Adipocyte (in vitro differentiated cells): Measurements from ENCODE around the gene CMTR1.

Experiments
- DNase-seq: peaks from one replicate; pipeline ENCODE4 v3.0.0-alpha.2; 2015; ENCODE audit warnings: low read depth
- H3K27me3 ChIP-seq: replicated peaks from 2 replicates; pipeline ENCODE4 v1.7.0; 2013; ENCODE audit warnings: mild to moderate bottlenecking, low read length, moderate library complexity; ENCODE audit not compliant: control insufficient read depth, insufficient read depth
- H3K36me3 ChIP-seq: 2 replicates; pipeline ENCODE4 v1.7.0; 2013; ENCODE audit warnings: low read length, mild to moderate bottlenecking, moderate library complexity; ENCODE audit not compliant: control insufficient read depth, insufficient read depth, severe bottlenecking
- H3K4me1 ChIP-seq: 2 replicates; pipeline ENCODE4 v1.7.0; 2013; ENCODE audit warnings: mild to moderate bottlenecking, low read length, moderate library complexity; ENCODE audit not compliant: control insufficient read depth, insufficient read depth
- H3K4me3 ChIP-seq: 2 replicates; pipeline ENCODE4 v1.7.0; 2013; ENCODE audit warnings: mild to moderate bottlenecking, low read length, moderate library complexity
- H3K9ac ChIP-seq: 2 replicates; pipeline ENCODE4 v1.7.0; 2013; ENCODE audit warnings: mild to moderate bottlenecking, low read length, moderate library complexity
- H3K9me3 ChIP-seq: 2 replicates; pipeline ENCODE4 v1.7.0; 2013; ENCODE audit warnings: mild to moderate bottlenecking, low read length, moderate library complexity; ENCODE audit not compliant: control insufficient read depth

Gene CMTR1

DNA sequence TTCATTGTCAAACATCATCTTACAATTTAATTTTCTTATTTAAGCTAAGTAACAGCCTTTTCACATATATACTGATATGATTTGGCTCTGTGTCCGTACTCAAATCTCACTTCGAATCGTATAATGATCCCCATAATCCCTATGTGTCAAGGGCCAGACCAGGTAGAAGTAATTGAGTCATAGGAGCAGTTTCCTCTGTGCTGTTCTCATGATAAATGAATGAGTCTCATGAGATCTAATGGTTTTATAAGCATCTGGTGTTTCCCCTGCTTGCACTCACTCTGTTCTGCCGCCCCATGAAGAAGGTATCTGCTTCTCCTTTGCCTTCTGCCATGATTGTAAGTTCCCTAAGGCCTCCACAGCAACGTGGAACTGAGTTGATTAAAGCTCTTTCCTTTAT is 25.1 kb upstream of the CMTR1 start:
- Histone ChIP-seq H3K4me1 (no peaks in the 10 kb centered on the region), H3K9me3 (no peaks in the 10 kb centered on the region)

DNA sequence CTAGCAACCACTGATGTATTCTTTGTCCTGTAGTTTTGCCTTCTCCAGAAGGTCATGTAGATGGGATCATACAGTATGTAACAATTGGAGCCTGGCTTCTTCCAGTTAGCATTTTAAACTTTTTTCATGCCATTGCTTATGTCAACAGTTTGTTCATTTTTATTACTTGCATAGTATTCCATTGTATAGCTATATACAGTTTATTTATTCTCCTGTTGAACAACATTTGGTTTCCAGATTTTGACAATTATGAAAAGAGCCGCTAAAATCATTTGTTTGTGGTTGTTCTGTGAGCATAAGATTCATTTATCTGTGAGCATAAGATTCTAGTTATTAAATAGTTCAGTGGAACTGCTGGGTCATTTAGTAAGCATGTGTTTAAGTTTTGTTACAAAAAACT is 23.5 kb upstream of the CMTR1 start:
- no peak for DNase-seq
- Histone ChIP-seq H3K4me1 (no peaks in the 10 kb centered on the region), H3K36me3 (no peaks in the 10 kb centered on the region), H3K9ac (no peak overlapping the region), H3K4me3 (no peak overlapping the region), H3K27me3 (no peaks in the 10 kb centered on the region), H3K9me3 (no peaks in the 10 kb centered on the region)

More for the DNA sequence above, 25.1 kb upstream of the CMTR1 start:
- Histone ChIP-seq H3K9ac (no peak overlapping the region), H3K36me3 (no peaks in the 10 kb centered on the region), H3K4me3 (no peak overlapping the region), H3K27me3 (no peaks in the 10 kb centered on the region)
- no peak for DNase-seq

DNA sequence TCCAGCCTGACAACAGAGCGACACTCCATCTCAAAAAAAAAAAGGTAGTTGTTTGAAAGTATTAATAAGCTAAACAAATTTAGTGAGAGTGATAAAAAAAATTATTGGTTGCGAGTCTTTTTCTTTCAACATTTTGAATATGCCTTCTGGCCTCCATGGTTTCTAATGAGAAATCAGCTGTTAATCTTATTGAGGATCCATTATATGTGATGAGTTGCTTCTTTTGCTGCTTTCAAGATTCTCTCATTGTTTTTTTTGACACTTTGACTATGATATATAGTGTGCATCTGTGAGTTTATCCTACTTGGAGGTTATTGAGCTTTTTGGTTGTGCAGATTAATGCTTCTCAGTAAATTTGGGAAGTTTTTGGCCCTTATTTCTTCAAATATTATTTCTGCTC is 15.6 kb upstream of the CMTR1 start:
- DNase-seq = no peak
- H3K27me3 ChIP-seq = no peaks in the 10 kb centered on the region
- H3K9me3 ChIP-seq = peaks cover 9% of the 10 kb centered on the region
- H3K4me1 ChIP-seq = no peaks in the 10 kb centered on the region
- no peaks in the 10 kb centered on the region for H3K36me3 ChIP-seq
- H3K4me3 ChIP-seq = no peak overlapping the region
- H3K9ac ChIP-seq = no peak overlapping the region

DNA sequence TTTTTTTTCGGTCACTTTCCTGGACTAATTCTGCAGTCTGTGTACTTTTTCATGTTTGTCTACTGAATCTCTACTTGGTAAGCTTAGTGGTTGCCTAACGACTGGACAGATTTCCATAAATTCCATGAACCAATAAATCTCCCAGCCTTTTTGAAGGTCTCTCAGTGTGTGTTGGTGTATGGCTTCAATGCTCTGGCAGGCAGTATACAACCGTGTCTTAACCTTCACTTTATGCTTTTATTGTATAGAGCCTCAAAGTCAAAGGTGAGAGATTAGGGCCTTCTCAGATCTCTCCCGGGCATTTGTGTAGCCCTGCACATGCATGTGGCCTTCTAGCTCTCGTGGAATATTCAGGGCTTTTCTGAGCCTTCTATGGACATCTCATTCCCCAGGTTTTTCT is 14.3 kb upstream of the CMTR1 start:
- Histone ChIP-seq H3K9ac (no peak overlapping the region), H3K4me1 (no peaks in the 10 kb centered on the region), H3K36me3 (no peaks in the 10 kb centered on the region), H3K9me3 (peaks cover 9% of the 10 kb centered on the region), H3K27me3 (no peaks in the 10 kb centered on the region), H3K4me3 (no peak overlapping the region)
- DNase-seq = no peak

DNA sequence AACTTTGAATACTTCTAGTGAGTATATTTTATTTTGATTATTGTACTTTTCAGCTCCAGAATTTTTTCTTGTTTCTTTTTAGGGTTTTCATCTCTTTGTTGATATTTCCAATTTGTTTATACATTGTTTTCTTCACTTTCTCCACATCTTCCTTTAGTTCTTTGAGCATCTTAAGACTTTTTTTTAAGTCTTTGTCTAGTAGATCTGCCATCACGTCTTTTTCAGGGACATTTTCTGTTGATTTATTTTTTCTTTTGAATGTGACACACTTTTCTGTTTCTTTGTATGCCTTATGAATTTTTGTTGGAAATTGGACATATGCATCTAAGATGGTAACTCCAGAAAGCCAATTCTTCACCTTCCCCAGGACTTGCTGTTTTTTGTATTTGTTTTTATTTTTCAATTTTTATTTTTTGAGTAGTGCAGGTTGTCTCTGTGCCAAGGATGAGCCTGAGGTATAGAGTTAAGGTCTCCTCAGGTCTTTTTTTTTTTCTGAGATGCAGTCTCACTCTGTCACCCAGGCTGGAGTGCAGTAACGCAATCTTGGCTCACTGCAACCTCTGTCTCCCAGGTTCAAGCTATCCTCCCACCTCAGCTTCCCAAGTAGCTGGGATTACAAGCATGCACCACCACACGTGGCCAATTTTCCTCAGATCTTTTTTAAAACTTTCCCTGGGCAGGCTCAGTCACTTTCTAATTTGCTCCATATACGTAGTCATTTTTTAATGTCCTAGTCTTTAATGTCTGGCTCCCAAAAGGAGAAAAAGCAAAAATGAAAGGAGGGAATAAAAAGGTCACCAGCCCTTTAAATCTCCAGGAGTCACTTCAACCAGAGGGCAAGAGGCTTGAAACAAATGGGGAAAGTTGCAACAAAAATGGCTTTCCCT is 6.7 kb upstream of the CMTR1 start:
- Histone ChIP-seq H3K4me3 (no peak overlapping the region), H3K36me3 (no peaks in the 10 kb centered on the region), H3K27me3 (no peaks in the 10 kb centered on the region), H3K9ac (no peak overlapping the region), H3K9me3 (no peaks in the 10 kb centered on the region), H3K4me1 (no peaks in the 10 kb centered on the region)
- no peak for DNase-seq

DNA sequence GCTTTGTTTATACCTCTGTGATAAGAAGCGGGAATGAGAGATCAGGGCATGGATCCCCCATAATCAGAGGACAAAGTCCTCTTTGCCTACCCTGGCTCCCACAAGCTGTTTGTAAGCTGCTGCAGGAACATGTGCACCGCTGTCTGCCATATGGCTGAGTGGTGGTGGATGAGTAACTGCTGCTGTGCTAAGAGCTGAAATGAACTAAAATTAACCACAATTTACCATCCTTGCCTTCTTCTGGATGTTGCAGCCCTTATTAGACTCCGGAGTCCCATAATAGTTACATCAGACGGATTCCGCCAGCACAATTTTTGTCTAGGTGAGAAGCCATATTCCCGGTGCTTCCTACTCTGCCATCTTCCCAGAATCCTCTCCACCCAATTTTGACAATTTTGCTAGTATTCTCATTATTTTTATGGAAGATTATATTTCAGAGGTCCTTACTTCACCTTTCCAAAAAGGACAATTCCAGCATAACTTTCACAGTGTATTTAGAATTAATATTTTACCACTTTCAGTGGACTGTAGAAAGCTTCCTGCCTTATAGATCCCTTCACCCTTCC is 6.0 kb upstream of the CMTR1 start:
- no peak for DNase-seq
- no peak overlapping the region for H3K4me3 ChIP-seq
- H3K9me3 ChIP-seq = no peaks in the 10 kb centered on the region
- no peaks in the 10 kb centered on the region for H3K4me1 ChIP-seq
- H3K9ac ChIP-seq = no peak overlapping the region
- no peaks in the 10 kb centered on the region for H3K36me3 ChIP-seq
- no peaks in the 10 kb centered on the region for H3K27me3 ChIP-seq

DNA sequence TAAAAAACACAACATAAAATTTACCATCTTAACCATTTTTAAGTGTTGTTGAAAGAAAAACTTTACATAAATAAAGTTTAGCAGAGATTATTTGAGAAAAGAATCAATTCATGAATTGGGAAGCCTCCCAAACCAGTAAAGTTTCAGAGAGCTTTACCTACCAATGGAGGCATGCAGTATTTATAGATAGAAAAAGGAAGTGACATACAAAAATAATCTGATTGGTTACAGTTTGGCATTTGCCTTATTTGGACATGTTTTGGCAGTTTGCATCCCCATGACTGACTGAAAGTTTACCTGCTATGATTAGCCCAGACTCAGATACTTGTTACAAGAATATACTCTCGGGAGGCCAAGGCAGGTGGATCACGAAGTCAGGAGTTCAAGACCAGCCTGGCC is 3.7 kb upstream of the CMTR1 start:
- no peak overlapping the region for H3K9ac ChIP-seq

DNA sequence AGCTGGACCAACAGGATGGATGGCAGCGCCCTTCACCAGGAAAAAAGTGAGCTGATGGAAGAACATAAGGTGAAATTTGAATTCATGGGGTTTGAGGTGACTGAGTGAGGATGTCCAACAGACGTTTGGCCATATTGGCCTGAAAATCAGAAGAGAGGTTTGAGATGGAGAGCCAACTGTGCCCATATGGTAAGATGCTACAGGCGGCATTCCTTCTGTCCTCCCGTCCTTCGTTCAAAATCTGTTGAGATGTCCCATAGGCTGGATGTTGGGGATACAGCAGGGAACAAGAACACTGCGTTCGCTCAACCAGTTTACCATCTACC is 468 bp upstream of the CMTR1 start:
- no peaks in the 10 kb centered on the region for H3K27me3 ChIP-seq
- H3K9me3 ChIP-seq = no peaks in the 10 kb centered on the region
- peaks cover 22% of the 10 kb centered on the region for H3K4me1 ChIP-seq
- no peak for DNase-seq
- H3K9ac ChIP-seq = peak overlapping the region; percentile 90
- H3K4me3 ChIP-seq = peak overlapping the region; percentile 92
- H3K36me3 ChIP-seq = peaks cover 12% of the 10 kb centered on the region

More for the DNA sequence above, 3.7 kb upstream of the CMTR1 start:
- Histone ChIP-seq H3K36me3 (no peaks in the 10 kb centered on the region), H3K9me3 (no peaks in the 10 kb centered on the region), H3K4me1 (peaks cover 12% of the 10 kb centered on the region), H3K4me3 (no peak overlapping the region), H3K27me3 (no peaks in the 10 kb centered on the region)
- no peak for DNase-seq

DNA sequence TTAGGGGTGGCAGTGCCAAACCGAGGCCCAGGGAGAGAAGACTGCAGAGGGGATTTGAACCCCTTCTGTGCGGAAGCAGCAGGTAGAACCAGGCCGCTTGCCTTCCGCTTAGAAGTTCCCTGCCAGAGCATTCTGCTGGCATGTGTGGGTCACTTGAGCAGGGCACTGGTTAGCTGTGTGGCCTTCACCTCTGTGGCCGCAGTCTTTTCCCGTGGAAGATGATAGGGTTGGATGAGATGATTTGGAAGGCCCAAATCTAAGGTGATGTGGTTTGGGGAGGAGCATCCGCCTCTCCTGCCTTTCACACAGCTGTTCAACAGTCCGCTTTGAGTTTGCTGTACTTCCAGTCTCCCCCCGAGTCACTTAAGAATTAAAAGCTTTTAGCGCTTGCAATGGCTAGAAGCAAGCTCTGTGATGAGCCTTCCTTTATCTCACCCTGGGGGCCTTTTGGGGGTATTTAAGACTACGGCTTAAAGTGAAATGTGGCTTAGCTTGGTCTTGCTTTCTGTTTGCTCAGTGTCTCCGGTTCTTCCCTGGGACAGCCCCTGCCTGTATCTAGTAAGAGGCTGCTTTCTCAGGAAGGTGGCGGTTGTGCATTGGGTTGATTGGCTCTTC is 743 bp downstream of the CMTR1 start:
- Histone ChIP-seq H3K4me3 (peak overlapping the region; percentile 92), H3K36me3 (peaks cover 21% of the 10 kb centered on the region), H3K4me1 (peaks cover 22% of the 10 kb centered on the region), H3K9me3 (no peaks in the 10 kb centered on the region), H3K9ac (peak overlapping the region; percentile 90), H3K27me3 (no peaks in the 10 kb centered on the region)
- peak; percentile 50 for DNase-seq

DNA sequence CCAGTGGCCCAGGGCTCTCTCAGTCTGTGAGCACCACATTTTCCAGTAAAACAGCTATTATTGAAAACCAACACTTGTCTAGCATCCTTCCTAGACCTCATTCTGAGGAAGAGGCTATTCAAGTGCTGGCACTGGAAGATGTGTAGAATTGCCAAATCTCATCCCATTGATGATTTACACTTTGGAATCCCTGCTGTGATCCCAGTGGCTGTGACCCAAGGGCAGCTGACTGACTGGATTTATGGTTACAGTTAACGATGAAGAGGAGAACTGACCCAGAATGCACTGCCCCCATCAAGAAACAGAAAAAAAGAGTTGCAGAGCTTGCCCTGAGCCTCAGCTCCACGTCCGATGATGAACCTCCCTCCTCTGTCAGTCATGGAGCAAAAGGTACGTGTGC is 2.4 kb downstream of the CMTR1 start:
- Histone ChIP-seq H3K9ac (peak overlapping the region; percentile 6), H3K4me3 (no peak overlapping the region), H3K9me3 (no peaks in the 10 kb centered on the region), H3K4me1 (peaks cover 22% of the 10 kb centered on the region), H3K36me3 (peaks cover 28% of the 10 kb centered on the region), H3K27me3 (no peaks in the 10 kb centered on the region)
- DNase-seq = no peak

DNA sequence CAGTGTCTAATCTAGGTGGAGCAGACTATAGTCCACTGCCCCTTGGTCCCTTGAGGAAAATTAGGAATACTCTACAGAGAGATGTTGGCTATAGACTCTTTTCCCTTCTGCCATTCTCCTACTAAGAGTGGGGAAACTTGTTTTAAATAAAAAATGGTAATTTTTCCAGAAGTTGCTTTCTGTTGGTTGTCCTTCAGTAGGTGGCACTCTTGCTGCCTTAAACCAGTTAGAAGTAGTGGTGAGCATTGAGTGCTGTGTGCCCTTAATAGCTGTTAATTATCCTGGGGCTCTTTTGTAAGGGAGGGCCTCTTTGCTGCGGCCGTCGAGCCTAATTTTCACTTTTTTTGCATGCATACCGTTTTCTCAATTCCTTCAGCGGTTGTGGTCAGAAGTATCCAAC is 2.8 kb downstream of the CMTR1 start:
- DNase-seq = no peak
- H3K9me3 ChIP-seq = no peaks in the 10 kb centered on the region
- no peak overlapping the region for H3K4me3 ChIP-seq

More for the DNA sequence above, 2.8 kb downstream of the CMTR1 start:
- Histone ChIP-seq H3K36me3 (peaks cover 28% of the 10 kb centered on the region), H3K4me1 (peaks cover 22% of the 10 kb centered on the region), H3K27me3 (no peaks in the 10 kb centered on the region), H3K9ac (peak overlapping the region; percentile 6)
